ENCODE results near the gene FAM107B.

FAM107B gene

DNA sequence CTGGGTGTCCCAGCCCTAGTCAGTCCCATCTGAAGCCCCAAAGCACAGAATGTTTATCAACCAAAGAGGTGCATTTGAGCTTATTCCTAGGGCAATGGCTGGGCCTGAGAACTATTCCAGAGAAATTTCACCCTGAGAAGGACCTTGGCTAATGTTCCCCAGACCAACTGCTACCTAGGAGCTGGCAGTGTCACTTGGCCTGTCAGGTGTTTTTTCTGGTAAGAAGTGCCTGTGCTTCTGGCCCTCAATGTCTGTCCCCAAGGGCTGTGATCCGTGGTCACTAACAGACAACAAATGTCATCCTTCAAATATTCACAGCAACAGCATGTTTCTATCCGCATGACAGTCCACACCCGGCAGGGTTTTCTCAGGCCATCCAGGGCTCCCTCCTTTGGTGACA is 234.6 kb downstream of the FAM107B start:
- Histone ChIP-seq H3K9me3 (ENCODE audit: control insufficient read depth, insufficient read depth, low read length) (no peaks in the 10 kb centered on the region), H3K4me3 (ENCODE audit: low read depth, low read length) (no peak overlapping the region), H3K27me3 (ENCODE audit: control insufficient read depth, insufficient read depth, low read length) (no peaks in the 10 kb centered on the region), H3K36me3 (ENCODE audit: control insufficient read depth, insufficient read depth, low read length) (no peaks in the 10 kb centered on the region), H3K27ac (ENCODE audit: low read depth, low read length) (no peak overlapping the region), H3K4me1 (ENCODE audit: control insufficient read depth, insufficient read depth, low read length) (no peaks in the 10 kb centered on the region), H3K9ac (ENCODE audit: low read depth, low read length) (no peak overlapping the region)

DNA sequence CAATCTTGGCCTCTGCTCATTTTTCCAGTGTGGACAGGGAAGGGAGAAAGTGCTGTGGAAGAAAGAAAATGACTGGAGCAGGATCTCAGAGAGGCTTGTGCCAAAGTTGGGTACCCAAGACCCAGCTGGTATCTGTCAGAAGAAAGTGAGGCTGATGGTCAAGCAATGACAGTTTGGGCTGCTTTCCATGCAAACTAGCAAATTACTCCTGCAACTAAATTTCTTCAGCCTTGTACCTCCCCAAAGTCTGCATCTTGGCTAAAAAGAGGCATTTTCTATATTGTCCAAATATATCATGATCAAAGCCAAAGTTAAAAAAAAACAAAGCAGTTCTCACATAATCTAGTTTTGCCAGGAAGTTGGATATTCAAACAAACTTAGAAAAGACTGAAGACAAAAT is 235.5 kb downstream of the FAM107B start:
- Histone ChIP-seq H3K36me3 (ENCODE audit: control insufficient read depth, insufficient read depth, low read length) (no peaks in the 10 kb centered on the region), H3K4me1 (ENCODE audit: control insufficient read depth, insufficient read depth, low read length) (no peaks in the 10 kb centered on the region), H3K27ac (ENCODE audit: low read depth, low read length) (no peak overlapping the region)

DNA sequence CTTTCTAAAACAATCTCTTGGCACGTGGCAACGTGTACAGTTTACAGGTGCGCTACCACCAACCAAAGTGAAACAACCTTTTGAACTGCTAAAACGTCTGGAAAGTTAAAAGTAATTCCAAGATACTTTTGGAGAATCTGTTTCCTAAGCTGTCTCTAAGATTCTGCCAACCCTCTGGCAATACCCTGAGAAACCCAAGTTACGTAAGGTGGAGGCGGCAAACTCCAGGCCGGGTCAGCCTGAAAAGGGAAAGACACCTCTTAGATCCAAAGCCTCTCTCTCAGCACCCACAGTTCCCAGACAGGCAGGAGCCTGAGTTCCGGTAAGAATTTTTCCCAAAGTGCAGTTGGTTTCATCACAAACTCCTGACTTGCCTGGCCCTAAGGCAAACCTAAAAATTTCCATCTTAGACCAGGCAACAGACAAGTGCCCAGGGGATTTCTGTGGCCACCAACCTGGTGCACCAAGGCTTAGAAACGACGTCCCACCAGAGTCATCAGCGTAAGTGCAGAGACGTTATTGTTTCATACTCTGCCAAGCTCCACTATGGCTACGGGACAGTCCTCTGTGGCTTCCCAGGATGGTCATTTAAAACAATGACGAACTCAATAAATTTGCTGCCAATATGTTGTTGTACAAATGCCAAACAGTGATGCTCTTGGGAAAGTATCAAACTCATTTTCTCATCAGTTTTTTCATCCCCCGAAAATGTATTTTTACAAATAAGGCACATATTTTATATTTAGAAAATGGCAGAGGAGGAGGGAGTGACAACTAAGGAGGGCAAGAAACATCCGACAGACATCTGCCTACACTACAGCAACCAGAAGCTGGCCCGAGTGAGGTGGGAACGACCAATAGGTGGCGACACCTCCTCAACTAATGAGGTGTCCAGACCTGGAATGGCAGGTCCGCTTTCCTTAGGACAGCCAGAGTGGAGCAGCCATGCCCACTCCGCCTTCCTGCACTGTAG is 238.2 kb downstream of the FAM107B start:
- H3K27ac ChIP-seq (ENCODE audit: low read depth, low read length): no peak overlapping the region
- no peaks in the 10 kb centered on the region for H3K36me3 ChIP-seq (ENCODE audit: control insufficient read depth, insufficient read depth, low read length)
- no peak overlapping the region for H3K4me3 ChIP-seq (ENCODE audit: low read depth, low read length)
- H3K27me3 ChIP-seq (ENCODE audit: control insufficient read depth, insufficient read depth, low read length): no peaks in the 10 kb centered on the region
- no peaks in the 10 kb centered on the region for H3K4me1 ChIP-seq (ENCODE audit: control insufficient read depth, insufficient read depth, low read length)
- H3K9ac ChIP-seq (ENCODE audit: low read depth, low read length): no peak overlapping the region
- no peaks in the 10 kb centered on the region for H3K9me3 ChIP-seq (ENCODE audit: control insufficient read depth, insufficient read depth, low read length)

More for the DNA sequence above, 235.5 kb downstream of the FAM107B start:
- Histone ChIP-seq H3K27me3 (ENCODE audit: control insufficient read depth, insufficient read depth, low read length) (no peaks in the 10 kb centered on the region), H3K9ac (ENCODE audit: low read depth, low read length) (no peak overlapping the region), H3K4me3 (ENCODE audit: low read depth, low read length) (no peak overlapping the region), H3K9me3 (ENCODE audit: control insufficient read depth, insufficient read depth, low read length) (no peaks in the 10 kb centered on the region)

DNA sequence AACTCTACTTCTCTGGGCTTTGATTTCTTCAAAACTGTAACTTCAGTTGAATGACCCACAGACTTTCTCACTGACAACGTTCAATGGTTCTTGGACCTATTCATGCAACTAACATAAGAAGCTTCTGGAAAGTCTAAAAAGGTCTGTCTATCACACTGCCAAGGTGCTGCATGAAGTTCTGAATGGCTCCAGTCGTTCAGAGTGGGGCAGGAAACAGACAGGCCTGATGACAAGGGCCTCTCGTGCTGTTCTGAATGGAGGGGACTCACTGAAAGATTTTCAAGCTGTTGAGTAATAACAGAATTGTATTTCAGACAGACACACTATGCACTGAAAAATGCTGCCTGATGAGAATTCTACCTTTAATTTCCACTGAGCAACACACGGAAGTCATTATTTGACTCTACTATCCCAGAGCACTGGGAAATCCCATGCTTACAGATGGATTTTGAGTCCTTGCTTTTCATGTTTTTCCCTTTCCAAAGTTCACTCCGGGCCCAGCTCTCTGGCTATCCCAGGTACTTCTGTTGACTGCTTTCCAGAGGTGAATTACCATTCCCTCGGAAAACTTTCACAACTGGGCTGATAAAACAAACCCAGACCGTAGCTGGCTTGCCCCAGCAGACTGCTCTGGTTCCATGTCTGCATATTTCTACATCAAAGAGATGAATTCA is 239.1 kb downstream of the FAM107B start:
- H3K4me3 ChIP-seq (ENCODE audit: low read depth, low read length): no peak overlapping the region
- H3K27ac ChIP-seq (ENCODE audit: low read depth, low read length): no peak overlapping the region
- no peak overlapping the region for H3K9ac ChIP-seq (ENCODE audit: low read depth, low read length)
- H3K9me3 ChIP-seq (ENCODE audit: control insufficient read depth, insufficient read depth, low read length): no peaks in the 10 kb centered on the region
- H3K36me3 ChIP-seq (ENCODE audit: control insufficient read depth, insufficient read depth, low read length): no peaks in the 10 kb centered on the region
- no peaks in the 10 kb centered on the region for H3K4me1 ChIP-seq (ENCODE audit: control insufficient read depth, insufficient read depth, low read length)
- no peaks in the 10 kb centered on the region for H3K27me3 ChIP-seq (ENCODE audit: control insufficient read depth, insufficient read depth, low read length)

DNA sequence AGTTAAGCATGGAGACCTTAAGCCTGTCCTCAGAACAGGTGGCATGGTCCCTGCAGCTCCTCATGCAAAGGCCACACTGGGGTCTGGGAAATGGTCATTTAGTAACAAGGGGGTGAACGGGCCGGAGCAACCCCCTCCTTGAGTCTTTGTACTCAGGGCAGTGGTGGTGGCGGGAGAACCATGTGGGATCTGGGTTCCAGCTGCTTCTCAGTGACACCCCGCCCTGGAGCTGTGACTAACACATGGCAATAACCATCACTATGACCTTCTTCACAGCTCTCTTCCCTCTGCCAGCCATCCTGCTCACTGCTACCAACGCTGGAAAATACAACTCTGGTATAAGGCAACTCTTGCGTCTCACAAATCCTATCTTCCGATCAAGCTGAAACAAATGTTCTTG is 240.5 kb downstream of the FAM107B start:
- no peaks in the 10 kb centered on the region for H3K9me3 ChIP-seq (ENCODE audit: control insufficient read depth, insufficient read depth, low read length)
- H3K4me3 ChIP-seq (ENCODE audit: low read depth, low read length): no peak overlapping the region
- H3K27ac ChIP-seq (ENCODE audit: low read depth, low read length): no peak overlapping the region
- no peak overlapping the region for H3K9ac ChIP-seq (ENCODE audit: low read depth, low read length)
- H3K36me3 ChIP-seq (ENCODE audit: control insufficient read depth, insufficient read depth, low read length): no peaks in the 10 kb centered on the region
- H3K4me1 ChIP-seq (ENCODE audit: control insufficient read depth, insufficient read depth, low read length): no peaks in the 10 kb centered on the region
- H3K27me3 ChIP-seq (ENCODE audit: control insufficient read depth, insufficient read depth, low read length): no peaks in the 10 kb centered on the region

DNA sequence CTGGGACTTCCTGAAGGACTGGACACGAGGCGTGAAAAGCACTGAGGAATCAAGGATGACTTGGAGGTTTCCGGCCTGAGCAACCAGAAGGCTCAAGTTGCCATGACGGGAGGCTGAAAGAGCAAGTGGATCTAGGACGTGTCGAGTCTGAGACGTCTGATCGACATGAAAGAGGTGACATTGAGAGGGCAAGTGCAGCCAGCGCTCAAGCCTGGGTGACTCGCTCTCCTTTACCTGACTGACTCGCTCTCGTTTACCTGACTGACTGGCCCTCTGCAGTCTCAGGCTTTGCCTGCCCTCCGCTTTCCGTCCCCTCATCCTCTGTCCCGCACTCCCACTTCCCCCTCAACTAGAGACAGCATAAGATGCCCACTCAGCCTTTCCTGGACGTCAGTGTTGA is 241.4 kb downstream of the FAM107B start:
- Histone ChIP-seq H3K9ac (ENCODE audit: low read depth, low read length) (no peak overlapping the region), H3K36me3 (ENCODE audit: control insufficient read depth, insufficient read depth, low read length) (0 out of 2 replicates have a peak, but pooled peaks cover 4% of the 10 kb centered on the region), H3K9me3 (ENCODE audit: control insufficient read depth, insufficient read depth, low read length) (no peaks in the 10 kb centered on the region), H3K27ac (ENCODE audit: low read depth, low read length) (no peak overlapping the region), H3K4me1 (ENCODE audit: control insufficient read depth, insufficient read depth, low read length) (no peaks in the 10 kb centered on the region), H3K4me3 (ENCODE audit: low read depth, low read length) (no peak overlapping the region), H3K27me3 (ENCODE audit: control insufficient read depth, insufficient read depth, low read length) (no peaks in the 10 kb centered on the region)

DNA sequence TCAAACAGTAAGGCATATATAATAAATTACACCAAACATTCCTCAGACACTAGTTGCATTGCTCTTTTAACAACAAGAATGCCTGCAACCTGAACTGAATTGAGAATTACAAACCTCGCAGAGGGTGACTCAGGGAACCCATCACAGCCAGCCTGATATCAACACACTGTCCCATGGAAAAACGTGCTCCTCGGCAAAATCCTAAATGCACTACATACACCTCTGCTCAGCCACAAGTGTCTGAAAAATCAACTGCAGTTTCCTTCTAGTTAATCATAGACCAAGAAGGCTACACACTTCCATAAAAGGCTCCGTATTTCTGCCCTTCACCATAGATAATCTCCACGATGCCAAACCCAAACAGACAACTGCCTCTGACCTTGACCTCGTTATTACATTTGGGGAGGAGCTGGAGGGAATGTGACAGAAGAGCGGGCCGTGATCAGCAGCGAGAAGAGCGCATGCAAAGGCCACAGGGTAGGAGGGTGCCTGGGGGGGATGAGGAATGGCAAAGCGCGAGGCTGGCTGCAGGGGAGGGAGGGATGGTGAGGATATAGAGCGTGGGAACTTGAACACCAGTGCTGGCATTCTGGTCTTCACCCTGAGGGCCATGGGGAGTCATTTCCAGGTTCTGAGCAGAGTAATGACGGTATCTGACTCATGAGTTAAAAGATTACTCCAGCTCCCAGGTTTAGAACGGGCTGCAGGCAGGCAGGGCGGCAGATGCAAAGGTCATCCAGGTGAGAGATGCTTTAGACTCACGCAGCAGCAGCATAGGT is 242.0 kb downstream of the FAM107B start:
- Histone ChIP-seq H3K27me3 (ENCODE audit: control insufficient read depth, insufficient read depth, low read length) (no peaks in the 10 kb centered on the region), H3K36me3 (ENCODE audit: control insufficient read depth, insufficient read depth, low read length) (0 out of 2 replicates have a peak, but pooled peaks cover 4% of the 10 kb centered on the region), H3K9ac (ENCODE audit: low read depth, low read length) (no peak overlapping the region), H3K4me1 (ENCODE audit: control insufficient read depth, insufficient read depth, low read length) (no peaks in the 10 kb centered on the region), H3K27ac (ENCODE audit: low read depth, low read length) (no peak overlapping the region), H3K4me3 (ENCODE audit: low read depth, low read length) (no peak overlapping the region), H3K9me3 (ENCODE audit: control insufficient read depth, insufficient read depth, low read length) (no peaks in the 10 kb centered on the region)

DNA sequence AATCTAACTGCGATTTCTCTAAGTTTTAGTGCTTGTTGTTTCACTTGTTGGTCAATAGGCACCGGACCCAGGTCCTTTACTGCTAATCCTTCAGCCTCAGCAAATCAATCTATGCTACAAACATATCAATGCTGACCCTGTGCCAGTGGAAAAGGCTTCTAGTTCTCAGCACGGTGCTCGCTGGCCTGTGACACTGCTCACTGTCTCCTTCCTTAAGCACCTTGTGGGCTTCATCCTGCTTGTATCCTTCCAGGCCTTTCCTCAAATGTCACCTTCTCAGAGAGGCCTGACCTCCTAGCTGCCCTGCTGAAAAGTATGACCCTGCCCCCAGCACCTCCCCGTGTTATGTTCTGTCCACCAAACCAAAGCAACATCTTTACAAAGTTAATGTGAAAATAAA is 242.7 kb downstream of the FAM107B start:
- H3K27ac ChIP-seq (ENCODE audit: low read depth, low read length): no peak overlapping the region
- no peak overlapping the region for H3K9ac ChIP-seq (ENCODE audit: low read depth, low read length)
- H3K27me3 ChIP-seq (ENCODE audit: control insufficient read depth, insufficient read depth, low read length): no peaks in the 10 kb centered on the region
- H3K4me1 ChIP-seq (ENCODE audit: control insufficient read depth, insufficient read depth, low read length): no peaks in the 10 kb centered on the region
- 0 out of 2 replicates have a peak, but pooled peaks cover 4% of the 10 kb centered on the region for H3K36me3 ChIP-seq (ENCODE audit: control insufficient read depth, insufficient read depth, low read length)
- no peaks in the 10 kb centered on the region for H3K9me3 ChIP-seq (ENCODE audit: control insufficient read depth, insufficient read depth, low read length)
- no peak overlapping the region for H3K4me3 ChIP-seq (ENCODE audit: low read depth, low read length)

DNA sequence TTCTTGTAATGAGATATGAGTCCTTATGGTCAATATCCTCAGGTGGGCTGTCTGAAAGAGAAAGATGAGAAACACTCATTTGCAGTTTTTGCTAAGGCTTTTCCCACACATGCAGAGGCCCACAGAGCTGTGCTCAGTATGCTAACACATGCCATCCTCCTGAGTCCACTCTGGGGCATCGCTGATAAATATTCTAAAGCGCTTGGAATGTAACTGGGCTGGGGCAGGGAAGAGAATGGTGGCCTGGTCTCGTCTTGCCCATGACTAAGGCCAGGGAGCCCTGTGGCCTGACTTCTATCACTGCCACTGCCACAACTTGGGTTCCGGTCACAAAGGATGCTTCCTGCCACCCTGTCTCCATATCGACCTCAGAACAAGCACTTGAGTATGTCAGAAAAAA is 244.2 kb downstream of the FAM107B start:
- H3K36me3 ChIP-seq (ENCODE audit: control insufficient read depth, insufficient read depth, low read length): 0 out of 2 replicates have a peak, but pooled peaks cover 4% of the 10 kb centered on the region
- H3K9ac ChIP-seq (ENCODE audit: low read depth, low read length): no peak overlapping the region
- no peaks in the 10 kb centered on the region for H3K4me1 ChIP-seq (ENCODE audit: control insufficient read depth, insufficient read depth, low read length)
- H3K27me3 ChIP-seq (ENCODE audit: control insufficient read depth, insufficient read depth, low read length): no peaks in the 10 kb centered on the region
- no peak overlapping the region for H3K27ac ChIP-seq (ENCODE audit: low read depth, low read length)
- H3K4me3 ChIP-seq (ENCODE audit: low read depth, low read length): no peak overlapping the region
- H3K9me3 ChIP-seq (ENCODE audit: control insufficient read depth, insufficient read depth, low read length): no peaks in the 10 kb centered on the region

DNA sequence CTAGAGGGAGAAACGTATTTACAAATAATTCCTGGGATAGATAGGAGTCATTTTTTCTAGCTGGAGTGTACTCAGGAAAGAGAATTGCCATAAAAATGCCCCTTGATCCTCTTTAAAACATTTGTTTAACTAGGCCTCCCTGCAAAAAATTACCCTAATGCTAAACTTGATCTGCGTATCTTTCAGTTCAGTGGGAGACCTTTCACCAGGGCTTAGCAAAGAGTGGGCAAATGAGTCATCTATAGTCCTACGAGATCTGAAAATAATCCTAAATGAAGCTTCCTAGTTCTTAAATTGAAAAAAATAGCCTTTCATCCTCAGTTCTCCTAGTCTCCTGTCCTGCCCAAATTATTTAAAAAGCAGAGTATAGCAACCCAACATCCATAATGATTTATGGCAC is 245.3 kb downstream of the FAM107B start:
- H3K36me3 ChIP-seq (ENCODE audit: control insufficient read depth, insufficient read depth, low read length): 0 out of 2 replicates have a peak, but pooled peaks cover 4% of the 10 kb centered on the region
- no peak overlapping the region for H3K27ac ChIP-seq (ENCODE audit: low read depth, low read length)
- H3K9me3 ChIP-seq (ENCODE audit: control insufficient read depth, insufficient read depth, low read length): no peaks in the 10 kb centered on the region
- no peak overlapping the region for H3K4me3 ChIP-seq (ENCODE audit: low read depth, low read length)
- no peaks in the 10 kb centered on the region for H3K27me3 ChIP-seq (ENCODE audit: control insufficient read depth, insufficient read depth, low read length)
- H3K9ac ChIP-seq (ENCODE audit: low read depth, low read length): no peak overlapping the region
- no peaks in the 10 kb centered on the region for H3K4me1 ChIP-seq (ENCODE audit: control insufficient read depth, insufficient read depth, low read length)
